ENCODE measurements around the gene EDC4. TPM values are rescaled to one million over a fixed set of nuclear protein-coding genes. Genes with fewer than 3 reads are reported as not detected.

EDC4 gene
- total and polyA plus RNA-seq, 2 of the 13 experiments (the other 11 are each of a cell fraction or from before 2014, with no cell fraction given): 51.4 to 59.1 TPM

GRCh38 chr16:67893743-67894399 lies 21.0 kb downstream of the EDC4 start (continued):
- TF ChIP-seq ZBTB4 (CRISPR knock-in tag; IDR thresholded peaks at IDR 0.05; ENCODE audit: borderline replicate concordance): 0 out of 2 replicates have a peak, but pooled peaks have one; percentile 7
- TF ChIP-seq RBFOX2 (IDR thresholded peaks at IDR 0.05; ENCODE audit: low read depth, low read length): no peak; the same call in 1 of the 2 replicates
- TF ChIP-seq MIXL1 (CRISPR knock-in tag; IDR thresholded peaks at IDR 0.05): 0 out of 2 replicates have a peak, but pooled peaks have one; percentile 9
- TF ChIP-seq SMC3 (IDR thresholded peaks at IDR 0.05; ENCODE audit: low read length): no peak
- 0 out of 2 replicates have a peak, but pooled peaks have one; percentile 4 for TF ChIP-seq ARID4A (CRISPR knock-in tag; IDR thresholded peaks at IDR 0.05; ENCODE audit: borderline replicate concordance)
- no peak for TF ChIP-seq NPAS2 (CRISPR knock-in tag; IDR thresholded peaks at IDR 0.05; ENCODE audit: borderline replicate concordance)
- TF ChIP-seq ZBTB7B (CRISPR knock-in tag; IDR thresholded peaks at IDR 0.05): no peak
- TF ChIP-seq ZNF615 (CRISPR knock-in tag; IDR thresholded peaks at IDR 0.05; ENCODE audit: borderline replicate concordance): no peak
- no peak for TF ChIP-seq CSRNP2 (CRISPR knock-in tag; conservative IDR thresholded peaks at IDR 0.05; ENCODE audit: low read depth)
- 0 out of 2 replicates have a peak, but pooled peaks have one; percentile 32 for TF ChIP-seq ZNF567 (CRISPR knock-in tag; IDR thresholded peaks at IDR 0.05; ENCODE audit: borderline replicate concordance)
- peak; percentile 5; the same call in 1 of the 2 replicates for TF ChIP-seq TFDP1 (CRISPR knock-in tag; IDR thresholded peaks at IDR 0.05; ENCODE audit: borderline replicate concordance)
- no peak for TF ChIP-seq ZNF784 (CRISPR knock-in tag; IDR thresholded peaks at IDR 0.05; ENCODE audit: borderline replicate concordance)
- no peak for TF ChIP-seq HNF4G (IDR thresholded peaks at IDR 0.05; ENCODE audit: borderline replicate concordance, low read depth, low read length)
- no peak for TF ChIP-seq HNF4G (CRISPR knock-in tag; IDR thresholded peaks at IDR 0.05; ENCODE audit: borderline replicate concordance, low read depth)
- no peak; the same call in 1 of the 2 replicates for TF ChIP-seq CENPT (CRISPR knock-in tag; IDR thresholded peaks at IDR 0.05; ENCODE audit: low read depth)
- TF ChIP-seq PAF1 (CRISPR knock-in tag; IDR thresholded peaks at IDR 0.05): no peak
